Esophagus muscularis mucosa (tissue), 4 donors: ENCODE measurements around the gene SCAMP1. TPM values are rescaled to one million over a fixed set of nuclear protein-coding genes. Genes with fewer than 3 reads are reported as not detected.

Experiments
- DNase-seq: peaks from one replicate; pipeline ENCODE4 v3.0.0-alpha.2; 2017; ENCODE audit errors: extremely low spot score
- H3K27ac ChIP-seq, 4 donors: fragments of 200-600 bp; sonication (generic); replicated peaks in 1 of 4; 1 replicate in 3 of 4; 2 replicates in 1 of 4; pipeline ENCODE4 v1.5.1; 2016 to 2019; ENCODE audit warnings: mild to moderate bottlenecking in 1 of 4
- H3K27me3 ChIP-seq, 4 donors: fragments of 200-600 bp; sonication (generic); one replicate each; pipeline versions ENCODE4 v1.5.1 to v1.6.0; 2016 to 2019
- H3K36me3 ChIP-seq, 4 donors: fragments of 200-600 bp; sonication (generic); one replicate each; pipeline ENCODE4 v1.5.1; 2016 to 2019
- H3K4me1 ChIP-seq, 4 donors: fragments of 200-600 bp; sonication (generic); one replicate each; pipeline ENCODE4 v1.5.1; 2016 to 2019
- H3K4me3 ChIP-seq, 4 donors: fragments of 200-600 bp; sonication (generic); 1 replicate in 2 of 4; 2 replicates in 2 of 4; pipeline ENCODE4 v1.5.1; 2016 to 2019; ENCODE audit warnings: mild to moderate bottlenecking in 4 of 4, moderate library complexity in 1 of 4
- H3K9me3 ChIP-seq, 4 donors: fragments of 200-600 bp; sonication (generic); 1 replicate in 3 of 4; 2 replicates in 1 of 4; pipeline ENCODE4 v1.5.1; 2016 to 2019
- EP300 ChIP-seq: sonication (generic); formaldehyde crosslinking; IDR thresholded peaks from one replicate; pipeline ENCODE4 v1.6.1; 2017; ENCODE audit warnings: antibody characterized with exemption
- POLR2A ChIP-seq: fragments of 450-650 bp; IDR thresholded peaks from one replicate; pipeline ENCODE4 v1.6.1; 2017; ENCODE audit warnings: antibody characterized with exemption, moderate library complexity, mild to moderate bottlenecking, low read depth
- POLR2AphosphoS5 ChIP-seq, 2 donors: sonication (generic); formaldehyde crosslinking; IDR thresholded peaks; one replicate each; pipeline ENCODE4 v1.6.1; 2017; ENCODE audit warnings: antibody characterized with exemption in 2 of 2
- WGBS: methylation state at CpG from one replicate; pipeline ENCODE4 v1.1.5; 2018; 5-methylcytosine and 5-hydroxymethylcytosine counted together
- intact Hi-C: fragments of 100-400 bp; cut with DNase I; formaldehyde crosslinking; loops from one replicate; pipeline ENCODE4 v1.15.1; 2023
- total RNA-seq, 4 donors: library from RNA; depleted of rRNA; stranded (reverse); fragments of >200 nt; gene quantifications; one replicate each; pipeline versions ENCODE4 v1.1.0 to v1.2.1, GENCODE V29; 2016
- TF ChIP-seq, protein P1 (sequence below), 3 experiments: fragments of 200-600 bp in 2 of 3; fragments of 450-650 bp in 1 of 3; sonication (generic) in 2 of 3; IDR thresholded peaks; one replicate each; pipeline ENCODE4 v1.5.1; 2017 to 2019; ENCODE audit warnings: antibody characterized with exemption in 3 of 3, mild to moderate bottlenecking in 2 of 3, moderate library complexity in 1 of 3

The SCAMP1 gene
- total RNA-seq, 4 donors from 2014 or later = 24.7 to 36.8 (median 30.8) TPM

DNA sequence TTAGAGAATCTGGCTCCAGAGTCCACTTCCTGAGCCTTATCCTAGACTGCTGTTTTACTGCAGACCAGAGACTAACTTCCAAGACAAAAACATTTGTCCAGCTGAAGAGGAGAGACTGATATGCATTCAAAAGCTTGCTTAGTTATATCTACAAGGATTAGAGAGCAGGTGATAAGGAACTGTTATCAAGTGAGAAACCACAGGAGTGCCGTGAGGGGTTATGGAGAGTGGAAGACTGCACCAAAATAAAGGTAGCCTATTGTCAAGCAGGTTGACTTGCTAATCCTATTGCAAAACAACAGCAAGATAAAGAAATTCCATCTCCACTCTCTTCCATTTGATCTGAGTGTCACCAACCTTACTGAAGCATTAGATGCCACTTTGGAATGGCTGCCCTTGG lies 139.1 kb downstream of the SCAMP1 start:
- Histone ChIP-seq H3K27ac (no peak overlapping the region), H3K4me1 (peaks cover 38 to 84% (median 69%) of the 10 kb centered on the region in 4 donors), H3K27me3 (no peaks in the 10 kb centered on the region), H3K9me3 (no peaks in the 10 kb centered on the region), H3K4me3 (no peak overlapping the region), H3K36me3 (no peaks in the 10 kb centered on the region)
- DNase-seq = peak; percentile 26
- TF ChIP-seq POLR2AphosphoS5 (IDR thresholded peaks at IDR 0.05) (no peak), EP300 (no peak), POLR2A (no peak)
- TF ChIP-seq, protein P1, sequence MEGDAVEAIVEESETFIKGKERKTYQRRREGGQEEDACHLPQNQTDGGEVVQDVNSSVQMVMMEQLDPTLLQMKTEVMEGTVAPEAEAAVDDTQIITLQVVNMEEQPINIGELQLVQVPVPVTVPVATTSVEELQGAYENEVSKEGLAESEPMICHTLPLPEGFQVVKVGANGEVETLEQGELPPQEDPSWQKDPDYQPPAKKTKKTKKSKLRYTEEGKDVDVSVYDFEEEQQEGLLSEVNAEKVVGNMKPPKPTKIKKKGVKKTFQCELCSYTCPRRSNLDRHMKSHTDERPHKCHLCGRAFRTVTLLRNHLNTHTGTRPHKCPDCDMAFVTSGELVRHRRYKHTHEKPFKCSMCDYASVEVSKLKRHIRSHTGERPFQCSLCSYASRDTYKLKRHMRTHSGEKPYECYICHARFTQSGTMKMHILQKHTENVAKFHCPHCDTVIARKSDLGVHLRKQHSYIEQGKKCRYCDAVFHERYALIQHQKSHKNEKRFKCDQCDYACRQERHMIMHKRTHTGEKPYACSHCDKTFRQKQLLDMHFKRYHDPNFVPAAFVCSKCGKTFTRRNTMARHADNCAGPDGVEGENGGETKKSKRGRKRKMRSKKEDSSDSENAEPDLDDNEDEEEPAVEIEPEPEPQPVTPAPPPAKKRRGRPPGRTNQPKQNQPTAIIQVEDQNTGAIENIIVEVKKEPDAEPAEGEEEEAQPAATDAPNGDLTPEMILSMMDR (IDR thresholded peaks at IDR 0.05) = no peak
- intact Hi-C loops = no loop called here
- 93% methylated on average over 1 of the region's 1 CpG for WGBS

DNA sequence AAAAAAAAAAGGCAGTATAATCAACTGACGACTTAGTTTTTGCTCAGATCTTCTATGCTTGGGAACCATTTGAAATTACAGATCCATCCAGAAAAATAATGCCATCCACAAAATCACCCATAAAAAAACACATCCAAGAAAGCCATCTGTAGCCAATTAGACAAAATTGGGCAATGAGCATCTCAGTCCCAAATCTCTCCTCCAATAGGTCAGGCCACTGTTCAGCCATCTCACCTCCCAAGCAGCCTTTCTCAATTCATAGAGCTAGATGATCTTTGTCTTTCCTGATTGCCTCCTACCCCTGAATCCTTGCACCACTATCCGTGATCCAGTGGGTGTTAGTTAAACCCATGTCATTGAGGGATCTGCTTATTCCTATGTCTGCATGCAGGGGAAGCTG lies 139.6 kb downstream of the SCAMP1 start:
- no peaks in the 10 kb centered on the region for H3K27me3 ChIP-seq
- WGBS = 74% methylated on average over 2 of the region's 2 CpGs
- H3K27ac ChIP-seq = no peak overlapping the region
- TF ChIP-seq POLR2AphosphoS5 (IDR thresholded peaks at IDR 0.05) = no peak
- TF ChIP-seq EP300 = no peak
- TF ChIP-seq POLR2A = no peak
- TF ChIP-seq, protein P1 (IDR thresholded peaks at IDR 0.05) = no peak
- no peak overlapping the region for H3K4me3 ChIP-seq
- H3K4me1 ChIP-seq = peaks cover 44 to 89% (median 74%) of the 10 kb centered on the region in 4 donors
- peak; percentile 64 for DNase-seq
- no peaks in the 10 kb centered on the region for H3K36me3 ChIP-seq
- intact Hi-C loops = no loop called here
- H3K9me3 ChIP-seq = no peaks in the 10 kb centered on the region

DNA sequence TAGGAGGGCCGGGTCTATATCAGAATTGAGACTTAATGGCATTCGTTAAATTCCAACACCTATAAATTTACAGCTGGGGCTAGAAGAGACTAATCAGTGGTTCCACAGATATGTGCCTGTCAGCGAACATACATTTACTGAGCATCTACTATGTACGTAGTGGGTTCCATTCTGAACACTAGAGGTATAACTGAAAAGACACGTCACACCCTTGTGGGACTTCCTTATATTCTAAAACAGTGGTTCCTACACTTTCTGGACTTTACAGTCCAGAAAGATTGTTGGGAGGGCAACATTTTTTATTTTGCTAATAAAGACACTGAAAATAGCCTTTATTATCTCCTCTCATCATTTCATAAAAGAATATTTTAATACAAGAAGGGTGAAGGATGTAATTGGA lies 140.5 kb downstream of the SCAMP1 start:
- DNase-seq = no peak
- Histone ChIP-seq H3K4me3 (no peak overlapping the region), H3K4me1 (peaks cover 52 to 91% (median 79%) of the 10 kb centered on the region in 4 donors), H3K27ac (peak overlapping the region in 2 of 4 donors; percentile 54 to 61), H3K9me3 (no peaks in the 10 kb centered on the region), H3K27me3 (no peaks in the 10 kb centered on the region), H3K36me3 (no peaks in the 10 kb centered on the region)
- TF ChIP-seq, protein P1 (IDR thresholded peaks at IDR 0.05) = no peak
- TF ChIP-seq EP300 (no peak), POLR2AphosphoS5 (IDR thresholded peaks at IDR 0.05) (no peak), POLR2A (no peak)
- intact Hi-C loops = no loop called here
- WGBS = 93% methylated on average over 5 of the region's 5 CpGs

DNA sequence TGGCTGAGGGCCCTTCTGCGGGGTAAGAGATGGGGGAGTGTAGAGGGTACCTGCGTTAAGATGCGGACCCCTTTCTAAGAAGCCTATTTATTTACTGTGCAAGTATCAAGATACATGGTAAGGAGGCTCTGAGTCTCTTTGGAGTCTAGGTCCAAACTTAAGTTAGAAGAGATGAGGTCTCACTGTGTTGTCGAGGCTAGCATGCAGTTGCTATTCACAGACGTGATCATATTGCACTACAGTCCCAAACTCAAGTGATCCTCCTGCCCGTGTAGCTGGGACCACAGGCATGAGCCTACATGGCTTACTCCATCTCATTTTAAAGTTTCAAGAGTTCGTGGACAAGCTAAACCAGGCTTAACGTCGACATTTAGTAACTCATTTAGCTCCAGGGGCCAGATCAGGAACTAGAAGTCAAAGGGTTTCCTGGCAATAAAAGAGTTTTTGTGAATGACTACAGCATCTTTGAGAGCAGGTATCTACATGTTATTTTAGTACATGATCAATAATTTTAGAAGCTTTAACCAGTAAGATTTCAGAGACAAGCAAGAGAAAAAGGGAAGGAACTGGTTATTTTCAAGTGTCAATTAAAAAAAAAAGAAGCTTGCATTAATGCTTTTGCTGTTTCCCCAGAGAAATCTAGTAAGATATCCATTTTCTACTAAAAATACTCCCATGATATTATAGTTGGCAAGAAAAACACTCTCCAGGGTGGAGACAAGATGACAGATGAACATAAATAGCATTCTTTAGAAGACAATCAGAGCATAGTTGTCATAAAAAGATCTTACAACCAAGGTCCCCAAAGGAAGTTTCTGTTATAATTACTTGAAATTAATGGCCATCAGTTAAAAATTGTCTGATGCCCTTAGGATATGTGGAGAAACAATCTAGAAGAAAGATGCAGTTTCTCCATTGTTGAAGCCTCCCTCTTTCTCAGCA lies 141.3 kb downstream of the SCAMP1 start:
- intact Hi-C loops = no loop called here
- H3K27me3 ChIP-seq = no peaks in the 10 kb centered on the region
- TF ChIP-seq POLR2A (no peak), POLR2AphosphoS5 (IDR thresholded peaks at IDR 0.05) (no peak), EP300 (no peak)
- TF ChIP-seq, protein P1 (IDR thresholded peaks at IDR 0.05) = no peak
- H3K4me1 ChIP-seq = peaks cover 52 to 91% (median 79%) of the 10 kb centered on the region in 4 donors
- no peak overlapping the region for H3K4me3 ChIP-seq
- WGBS = 55% methylated on average over 9 of the region's 9 CpGs
- H3K9me3 ChIP-seq = no peaks in the 10 kb centered on the region
- peak; percentile 83 for DNase-seq
- H3K27ac ChIP-seq = peak overlapping the region; percentile 25 to 61 (median 46)
- no peaks in the 10 kb centered on the region for H3K36me3 ChIP-seq
